Measurements from ENCODE around the gene RPL36AL. TPM values are rescaled to one million over a fixed set of nuclear protein-coding genes. Genes with fewer than 3 reads are reported as not detected.

RPL36AL gene
- total and polyA plus RNA-seq, 10 of the 15 experiments (the other 5 are each of a cell fraction or from before 2014, with no cell fraction given): 222 to 1,379 (median 545) TPM

DNA sequence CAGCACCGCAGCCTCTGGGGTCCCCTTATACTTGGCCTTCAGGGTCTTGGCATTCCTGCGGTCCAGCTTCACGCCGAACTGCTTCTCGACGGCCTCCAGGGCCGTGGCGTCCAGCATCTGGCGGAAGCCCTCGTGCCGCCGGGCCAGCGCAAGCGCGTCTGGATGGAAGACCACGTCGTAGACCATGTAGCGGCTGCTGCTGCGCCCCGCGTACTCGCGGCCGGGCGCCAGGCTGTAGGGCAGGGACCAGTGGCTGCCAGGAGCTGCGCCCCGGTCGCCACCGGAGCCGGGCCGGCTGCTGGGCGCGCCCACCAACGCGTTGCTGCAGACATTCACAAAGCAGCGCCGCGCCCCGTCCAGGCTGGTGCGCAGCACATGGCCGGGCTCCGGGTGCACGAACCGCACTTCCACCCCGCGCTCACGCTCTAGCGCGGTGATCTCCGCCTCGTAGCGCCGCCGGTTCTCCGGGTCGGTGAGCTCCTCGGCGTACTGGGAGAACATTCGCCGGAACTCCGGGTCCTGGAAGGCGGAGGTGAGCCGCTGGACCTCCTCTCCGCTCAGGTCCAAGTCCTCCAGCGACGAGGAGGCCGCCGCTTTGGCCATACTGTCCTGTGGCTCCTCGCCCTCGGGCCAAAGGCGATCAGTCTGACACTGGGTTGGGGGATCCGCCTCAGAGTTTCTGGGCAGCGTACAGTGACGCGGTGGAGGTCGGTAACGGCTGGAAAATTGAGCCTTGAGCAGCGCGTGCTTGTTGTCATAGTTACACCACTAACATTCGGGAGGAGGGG is 14.3 kb upstream of the RPL36AL start, which contains the start of gene DNAAF2 (continued):
- no peak for TF ChIP-seq PRDM15 (CRISPR knock-in tag; IDR thresholded peaks at IDR 0.05)
- peak; percentile 92 for TF ChIP-seq MXI1 (IDR thresholded peaks at IDR 0.05; ENCODE audit: low read depth, low read length)
- TF ChIP-seq MEF2B (IDR thresholded peaks at IDR 0.05; ENCODE audit: partially characterized antibody, poor library complexity, severe bottlenecking): no peak
- TF ChIP-seq, protein P1, sequence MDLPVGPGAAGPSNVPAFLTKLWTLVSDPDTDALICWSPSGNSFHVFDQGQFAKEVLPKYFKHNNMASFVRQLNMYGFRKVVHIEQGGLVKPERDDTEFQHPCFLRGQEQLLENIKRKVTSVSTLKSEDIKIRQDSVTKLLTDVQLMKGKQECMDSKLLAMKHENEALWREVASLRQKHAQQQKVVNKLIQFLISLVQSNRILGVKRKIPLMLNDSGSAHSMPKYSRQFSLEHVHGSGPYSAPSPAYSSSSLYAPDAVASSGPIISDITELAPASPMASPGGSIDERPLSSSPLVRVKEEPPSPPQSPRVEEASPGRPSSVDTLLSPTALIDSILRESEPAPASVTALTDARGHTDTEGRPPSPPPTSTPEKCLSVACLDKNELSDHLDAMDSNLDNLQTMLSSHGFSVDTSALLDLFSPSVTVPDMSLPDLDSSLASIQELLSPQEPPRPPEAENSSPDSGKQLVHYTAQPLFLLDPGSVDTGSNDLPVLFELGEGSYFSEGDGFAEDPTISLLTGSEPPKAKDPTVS (IDR thresholded peaks at IDR 0.05; ENCODE audit: low read depth, low read length): no peak
- no peak for TF ChIP-seq SUPT20H (IDR thresholded peaks at IDR 0.05; ENCODE audit: borderline replicate concordance, control insufficient read depth, low read depth, low read length)
- no peak for TF ChIP-seq NR2C2 (IDR thresholded peaks at IDR 0.05; ENCODE audit: borderline replicate concordance, control insufficient read depth, insufficient read length, low read depth)
- TF ChIP-seq, protein P2, sequence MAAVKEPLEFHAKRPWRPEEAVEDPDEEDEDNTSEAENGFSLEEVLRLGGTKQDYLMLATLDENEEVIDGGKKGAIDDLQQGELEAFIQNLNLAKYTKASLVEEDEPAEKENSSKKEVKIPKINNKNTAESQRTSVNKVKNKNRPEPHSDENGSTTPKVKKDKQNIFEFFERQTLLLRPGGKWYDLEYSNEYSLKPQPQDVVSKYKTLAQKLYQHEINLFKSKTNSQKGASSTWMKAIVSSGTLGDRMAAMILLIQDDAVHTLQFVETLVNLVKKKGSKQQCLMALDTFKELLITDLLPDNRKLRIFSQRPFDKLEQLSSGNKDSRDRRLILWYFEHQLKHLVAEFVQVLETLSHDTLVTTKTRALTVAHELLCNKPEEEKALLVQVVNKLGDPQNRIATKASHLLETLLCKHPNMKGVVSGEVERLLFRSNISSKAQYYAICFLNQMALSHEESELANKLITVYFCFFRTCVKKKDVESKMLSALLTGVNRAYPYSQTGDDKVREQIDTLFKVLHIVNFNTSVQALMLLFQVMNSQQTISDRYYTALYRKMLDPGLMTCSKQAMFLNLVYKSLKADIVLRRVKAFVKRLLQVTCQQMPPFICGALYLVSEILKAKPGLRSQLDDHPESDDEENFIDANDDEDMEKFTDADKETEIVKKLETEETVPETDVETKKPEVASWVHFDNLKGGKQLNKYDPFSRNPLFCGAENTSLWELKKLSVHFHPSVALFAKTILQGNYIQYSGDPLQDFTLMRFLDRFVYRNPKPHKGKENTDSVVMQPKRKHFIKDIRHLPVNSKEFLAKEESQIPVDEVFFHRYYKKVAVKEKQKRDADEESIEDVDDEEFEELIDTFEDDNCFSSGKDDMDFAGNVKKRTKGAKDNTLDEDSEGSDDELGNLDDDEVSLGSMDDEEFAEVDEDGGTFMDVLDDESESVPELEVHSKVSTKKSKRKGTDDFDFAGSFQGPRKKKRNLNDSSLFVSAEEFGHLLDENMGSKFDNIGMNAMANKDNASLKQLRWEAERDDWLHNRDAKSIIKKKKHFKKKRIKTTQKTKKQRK (IDR thresholded peaks at IDR 0.05; ENCODE audit: low read depth, low read length): no peak
- TF ChIP-seq ZBTB40 (IDR thresholded peaks at IDR 0.05; ENCODE audit: borderline replicate concordance): 0 out of 2 replicates have a peak, but pooled peaks have one; percentile 40
- no peak for TF ChIP-seq RB1 (IDR thresholded peaks at IDR 0.05; ENCODE audit: borderline replicate concordance)
- no peak for TF ChIP-seq HDAC6 (IDR thresholded peaks at IDR 0.05; ENCODE audit: unreplicated experiment)
- no peak for TF ChIP-seq ZZZ3 (IDR thresholded peaks at IDR 0.05; ENCODE audit: control insufficient read depth, insufficient read length, low read depth)
- TF ChIP-seq CHD4 (IDR thresholded peaks at IDR 0.05): no peak
- no peak for TF ChIP-seq SPI1 (IDR thresholded peaks at IDR 0.05; ENCODE audit: borderline replicate concordance, insufficient read depth, low read depth, low read length)
- TF ChIP-seq MTA3 (IDR thresholded peaks at IDR 0.05; ENCODE audit: borderline replicate concordance, low read length): no peak
- TF ChIP-seq RAD21 (IDR thresholded peaks at IDR 0.05; ENCODE audit: insufficient read depth, low read depth, low read length): no peak
